Measurements from ENCODE around the gene ADGRF3. TPM values are rescaled to one million over a fixed set of nuclear protein-coding genes. Genes with fewer than 3 reads are reported as not detected.

Gene ADGRF3
- polyA plus RNA-seq, 1 of the 3 experiments (the other 2 are of a cell fraction), result 0.31 TPM

DNA sequence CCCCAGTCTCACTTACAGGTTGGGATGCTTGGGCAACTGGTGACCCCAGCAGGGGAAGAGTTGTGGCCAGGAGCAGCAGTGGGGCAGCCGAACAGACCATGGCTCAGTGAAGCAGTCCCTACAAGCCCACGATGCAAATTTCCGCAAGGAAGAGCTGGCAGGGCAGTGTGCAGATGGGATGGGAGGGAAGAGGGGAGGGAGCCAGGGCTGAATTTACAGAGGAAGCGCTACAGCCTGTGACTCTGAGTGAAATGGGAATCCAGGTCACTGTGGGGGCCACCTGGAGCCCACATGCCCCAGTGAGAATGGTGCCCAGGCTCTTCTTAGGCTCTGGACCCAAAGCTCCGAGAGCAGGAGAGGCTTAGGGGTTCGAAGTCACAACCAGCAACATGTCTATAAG is 27.6 kb downstream of the ADGRF3 start:
- Histone ChIP-seq H3K27ac (ENCODE audit: low read depth in 2 of 2, low read length in 1 of 2) (no peak overlapping the region), H3K4me1 (ENCODE audit: control insufficient read depth in 1 of 2, insufficient read depth in 2 of 2, low read depth in 1 of 2, low read length in 1 of 2) (peaks cover 0 to 5% of the 10 kb centered on the region in 2 experiments; a peak in 1 of 4 replicates), H4K20me1 (ENCODE audit: insufficient read depth) (no peaks in the 10 kb centered on the region), H3K4me2 (no peak overlapping the region), H3K9me3 (no peaks in the 10 kb centered on the region), H3K36me3 (replicated peaks in 1 of 2; ENCODE audit: control insufficient read depth in 1 of 2, insufficient read depth in 2 of 2, low read length in 1 of 2) (no peaks in the 10 kb centered on the region), H2AFZ (ENCODE audit: low read depth) (no peak overlapping the region), H3K4me3 (ENCODE audit: low read depth in 2 of 2, low read length in 1 of 2) (no peak overlapping the region), H3K27me3 (ENCODE audit: insufficient read depth) (peaks cover 15% of the 10 kb centered on the region; the same call in 1 of the 2 replicates), H3K9ac (no peak overlapping the region), H3F3A (replicated peaks; ENCODE audit: insufficient read depth) (no peaks in the 10 kb centered on the region), H3K9me2 (no peaks in the 10 kb centered on the region), H3K79me2 (ENCODE audit: insufficient read depth) (no peaks in the 10 kb centered on the region)
- DNase-seq, result no peak
- POLR2A ChIA-PET, result no interaction called here
- CTCF ChIA-PET, result interaction anchor here (1.0 to 7.2 kb wide), 4 partner anchors 9 to 259 kb away, joined by 3 to 68 read pairs (median 27); no protein-coding TSS in a partner anchor
- TF ChIP-seq JUND (IDR thresholded peaks at IDR 0.05), result no peak
- TF ChIP-seq MEF2A (IDR thresholded peaks at IDR 0.05; ENCODE audit: borderline replicate concordance, low read depth), result no peak
- no peak for TF ChIP-seq RXRA (IDR thresholded peaks at IDR 0.05; ENCODE audit: borderline replicate concordance, low read depth)
- TF ChIP-seq TCF12 (IDR thresholded peaks at IDR 0.05), result no peak
- no peak for TF ChIP-seq EZH2phosphoT487 (IDR thresholded peaks at IDR 0.05; ENCODE audit: borderline replicate concordance, low read depth)
- TF ChIP-seq, protein P1, sequence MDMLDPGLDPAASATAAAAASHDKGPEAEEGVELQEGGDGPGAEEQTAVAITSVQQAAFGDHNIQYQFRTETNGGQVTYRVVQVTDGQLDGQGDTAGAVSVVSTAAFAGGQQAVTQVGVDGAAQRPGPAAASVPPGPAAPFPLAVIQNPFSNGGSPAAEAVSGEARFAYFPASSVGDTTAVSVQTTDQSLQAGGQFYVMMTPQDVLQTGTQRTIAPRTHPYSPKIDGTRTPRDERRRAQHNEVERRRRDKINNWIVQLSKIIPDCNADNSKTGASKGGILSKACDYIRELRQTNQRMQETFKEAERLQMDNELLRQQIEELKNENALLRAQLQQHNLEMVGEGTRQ (IDR thresholded peaks at IDR 0.05; ENCODE audit: borderline replicate concordance, low read depth, low read length), result no peak
- no peak for TF ChIP-seq NFIC (IDR thresholded peaks at IDR 0.05; ENCODE audit: borderline replicate concordance)
- no peak for TF ChIP-seq MXI1 (IDR thresholded peaks at IDR 0.05; ENCODE audit: low read depth, low read length)
- TF ChIP-seq RCOR1 (IDR thresholded peaks at IDR 0.05; ENCODE audit: low read length), result no peak
- TF ChIP-seq, protein P2, sequence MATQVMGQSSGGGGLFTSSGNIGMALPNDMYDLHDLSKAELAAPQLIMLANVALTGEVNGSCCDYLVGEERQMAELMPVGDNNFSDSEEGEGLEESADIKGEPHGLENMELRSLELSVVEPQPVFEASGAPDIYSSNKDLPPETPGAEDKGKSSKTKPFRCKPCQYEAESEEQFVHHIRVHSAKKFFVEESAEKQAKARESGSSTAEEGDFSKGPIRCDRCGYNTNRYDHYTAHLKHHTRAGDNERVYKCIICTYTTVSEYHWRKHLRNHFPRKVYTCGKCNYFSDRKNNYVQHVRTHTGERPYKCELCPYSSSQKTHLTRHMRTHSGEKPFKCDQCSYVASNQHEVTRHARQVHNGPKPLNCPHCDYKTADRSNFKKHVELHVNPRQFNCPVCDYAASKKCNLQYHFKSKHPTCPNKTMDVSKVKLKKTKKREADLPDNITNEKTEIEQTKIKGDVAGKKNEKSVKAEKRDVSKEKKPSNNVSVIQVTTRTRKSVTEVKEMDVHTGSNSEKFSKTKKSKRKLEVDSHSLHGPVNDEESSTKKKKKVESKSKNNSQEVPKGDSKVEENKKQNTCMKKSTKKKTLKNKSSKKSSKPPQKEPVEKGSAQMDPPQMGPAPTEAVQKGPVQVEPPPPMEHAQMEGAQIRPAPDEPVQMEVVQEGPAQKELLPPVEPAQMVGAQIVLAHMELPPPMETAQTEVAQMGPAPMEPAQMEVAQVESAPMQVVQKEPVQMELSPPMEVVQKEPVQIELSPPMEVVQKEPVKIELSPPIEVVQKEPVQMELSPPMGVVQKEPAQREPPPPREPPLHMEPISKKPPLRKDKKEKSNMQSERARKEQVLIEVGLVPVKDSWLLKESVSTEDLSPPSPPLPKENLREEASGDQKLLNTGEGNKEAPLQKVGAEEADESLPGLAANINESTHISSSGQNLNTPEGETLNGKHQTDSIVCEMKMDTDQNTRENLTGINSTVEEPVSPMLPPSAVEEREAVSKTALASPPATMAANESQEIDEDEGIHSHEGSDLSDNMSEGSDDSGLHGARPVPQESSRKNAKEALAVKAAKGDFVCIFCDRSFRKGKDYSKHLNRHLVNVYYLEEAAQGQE (IDR thresholded peaks at IDR 0.05; ENCODE audit: low read depth, low read length), result no peak
- WGBS (ENCODE audit: low lambda C conversion rate), result 63% methylated on average over 6 of the region's 6 CpGs

DNA sequence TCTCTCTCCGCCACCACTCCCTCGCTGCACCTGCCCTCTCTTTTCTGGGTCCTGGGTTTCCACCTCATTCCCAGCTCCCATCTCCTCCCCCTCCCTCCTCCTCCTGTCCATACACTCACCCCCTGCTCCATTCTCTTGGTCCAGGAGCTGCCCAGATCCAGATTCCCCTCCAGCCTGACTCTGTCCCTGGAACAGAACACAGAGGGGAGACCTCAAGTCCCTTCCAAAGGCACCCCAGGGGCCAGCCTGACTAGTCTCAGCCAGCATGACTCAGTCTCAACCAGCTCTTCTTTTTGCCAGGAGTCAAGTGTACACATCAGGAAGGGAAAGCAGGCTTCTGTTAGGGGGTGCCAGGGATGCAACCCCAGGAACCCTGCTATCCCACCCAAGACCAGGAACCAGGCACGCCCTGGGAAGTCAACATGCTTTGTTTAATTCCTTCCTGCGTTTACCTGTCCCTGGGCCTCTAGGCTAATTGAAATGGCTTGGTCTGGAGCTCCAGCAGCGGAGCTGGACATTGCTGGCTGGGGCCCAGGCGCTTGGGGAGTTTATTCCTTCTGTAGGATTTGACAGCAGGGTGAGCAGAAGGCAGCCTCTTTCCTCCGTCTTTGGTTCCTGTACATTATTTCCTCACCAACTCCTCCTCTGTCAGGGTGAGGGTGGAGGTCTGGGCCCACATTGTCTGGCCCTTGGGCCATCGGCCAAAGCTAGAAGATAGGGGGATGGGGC is 29.0 kb downstream of the ADGRF3 start:
- ChIA-PET CTCF (interaction anchor here (1.0 to 7.2 kb wide), 8 partner anchors 8 to 288 kb away, joined by 3 to 68 read pairs (median 4); partner anchors contain the start of genes HADHA and HADHB), POLR2A (no interaction called here)
- Histone ChIP-seq H3K9ac (no peak overlapping the region), H3K9me2 (no peaks in the 10 kb centered on the region), H3K27ac (ENCODE audit: low read depth in 2 of 2, low read length in 1 of 2) (no peak overlapping the region), H3K27me3 (ENCODE audit: insufficient read depth) (peaks cover 15% of the 10 kb centered on the region; the same call in 1 of the 2 replicates), H3K79me2 (ENCODE audit: insufficient read depth) (no peaks in the 10 kb centered on the region), H3K4me2 (no peak overlapping the region), H3K36me3 (replicated peaks in 1 of 2; ENCODE audit: control insufficient read depth in 1 of 2, insufficient read depth in 2 of 2, low read length in 1 of 2) (no peaks in the 10 kb centered on the region), H2AFZ (ENCODE audit: low read depth) (no peak overlapping the region), H3K9me3 (no peaks in the 10 kb centered on the region), H3K4me3 (ENCODE audit: low read depth in 2 of 2, low read length in 1 of 2) (no peak overlapping the region), H3K4me1 (ENCODE audit: control insufficient read depth in 1 of 2, insufficient read depth in 2 of 2, low read depth in 1 of 2, low read length in 1 of 2) (peaks cover 0 to 5% of the 10 kb centered on the region in 2 experiments; a peak in 1 of 4 replicates), H4K20me1 (ENCODE audit: insufficient read depth) (no peaks in the 10 kb centered on the region), H3F3A (replicated peaks; ENCODE audit: insufficient read depth) (no peaks in the 10 kb centered on the region)
- no peak for DNase-seq
- WGBS (ENCODE audit: low lambda C conversion rate), result 84% methylated on average over 7 of the region's 8 CpGs
- TF ChIP-seq RFX5 (IDR thresholded peaks at IDR 0.05; ENCODE audit: low read length), result no peak
- no peak for TF ChIP-seq YY1 (IDR thresholded peaks at IDR 0.05; ENCODE audit: low read depth)
- TF ChIP-seq, protein P3, sequence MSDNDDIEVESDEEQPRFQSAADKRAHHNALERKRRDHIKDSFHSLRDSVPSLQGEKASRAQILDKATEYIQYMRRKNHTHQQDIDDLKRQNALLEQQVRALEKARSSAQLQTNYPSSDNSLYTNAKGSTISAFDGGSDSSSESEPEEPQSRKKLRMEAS (IDR thresholded peaks at IDR 0.05; ENCODE audit: low read depth), result no peak
- TF ChIP-seq EP300 (IDR thresholded peaks at IDR 0.05; ENCODE audit: borderline replicate concordance in 1 of 2, low read depth in 1 of 2, low read length in 1 of 2), result no peak
- TF ChIP-seq, protein P4, sequence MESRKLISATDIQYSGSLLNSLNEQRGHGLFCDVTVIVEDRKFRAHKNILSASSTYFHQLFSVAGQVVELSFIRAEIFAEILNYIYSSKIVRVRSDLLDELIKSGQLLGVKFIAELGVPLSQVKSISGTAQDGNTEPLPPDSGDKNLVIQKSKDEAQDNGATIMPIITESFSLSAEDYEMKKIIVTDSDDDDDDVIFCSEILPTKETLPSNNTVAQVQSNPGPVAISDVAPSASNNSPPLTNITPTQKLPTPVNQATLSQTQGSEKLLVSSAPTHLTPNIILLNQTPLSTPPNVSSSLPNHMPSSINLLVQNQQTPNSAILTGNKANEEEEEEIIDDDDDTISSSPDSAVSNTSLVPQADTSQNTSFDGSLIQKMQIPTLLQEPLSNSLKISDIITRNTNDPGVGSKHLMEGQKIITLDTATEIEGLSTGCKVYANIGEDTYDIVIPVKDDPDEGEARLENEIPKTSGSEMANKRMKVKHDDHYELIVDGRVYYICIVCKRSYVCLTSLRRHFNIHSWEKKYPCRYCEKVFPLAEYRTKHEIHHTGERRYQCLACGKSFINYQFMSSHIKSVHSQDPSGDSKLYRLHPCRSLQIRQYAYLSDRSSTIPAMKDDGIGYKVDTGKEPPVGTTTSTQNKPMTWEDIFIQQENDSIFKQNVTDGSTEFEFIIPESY (IDR thresholded peaks at IDR 0.05; ENCODE audit: borderline replicate concordance, low read depth), result no peak
- no peak for TF ChIP-seq SMC3 (IDR thresholded peaks at IDR 0.05; ENCODE audit: low read depth, low read length)
- no peak for TF ChIP-seq ELF1 (IDR thresholded peaks at IDR 0.05)
- TF ChIP-seq, protein P5, sequence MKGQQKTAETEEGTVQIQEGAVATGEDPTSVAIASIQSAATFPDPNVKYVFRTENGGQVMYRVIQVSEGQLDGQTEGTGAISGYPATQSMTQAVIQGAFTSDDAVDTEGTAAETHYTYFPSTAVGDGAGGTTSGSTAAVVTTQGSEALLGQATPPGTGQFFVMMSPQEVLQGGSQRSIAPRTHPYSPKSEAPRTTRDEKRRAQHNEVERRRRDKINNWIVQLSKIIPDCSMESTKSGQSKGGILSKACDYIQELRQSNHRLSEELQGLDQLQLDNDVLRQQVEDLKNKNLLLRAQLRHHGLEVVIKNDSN (IDR thresholded peaks at IDR 0.05; ENCODE audit: borderline replicate concordance, low read depth), result no peak

All from SK-N-SH (cell line).